Hematopoietic multipotent progenitor cell treated with erythropoietin and hydrocortisone succinate and interleukin-3 and kit ligand, for 17 days (in vitro differentiated cells): ENCODE results near the gene ARHGEF6.

ENCODE experiments used
- DNase-seq: peaks from one replicate; pipeline ENCODE4 v3.0.0-alpha.2; 2015; ENCODE audit warnings: low spot score

The ARHGEF6 gene

GRCh38 chrX:136745215-136746173 lies 35.2 kb downstream of the ARHGEF6 start:
- no peak for DNase-seq

GRCh38 chrX:136742721-136743379 lies 37.9 kb downstream of the ARHGEF6 start:
- DNase-seq, result no peak

DNA sequence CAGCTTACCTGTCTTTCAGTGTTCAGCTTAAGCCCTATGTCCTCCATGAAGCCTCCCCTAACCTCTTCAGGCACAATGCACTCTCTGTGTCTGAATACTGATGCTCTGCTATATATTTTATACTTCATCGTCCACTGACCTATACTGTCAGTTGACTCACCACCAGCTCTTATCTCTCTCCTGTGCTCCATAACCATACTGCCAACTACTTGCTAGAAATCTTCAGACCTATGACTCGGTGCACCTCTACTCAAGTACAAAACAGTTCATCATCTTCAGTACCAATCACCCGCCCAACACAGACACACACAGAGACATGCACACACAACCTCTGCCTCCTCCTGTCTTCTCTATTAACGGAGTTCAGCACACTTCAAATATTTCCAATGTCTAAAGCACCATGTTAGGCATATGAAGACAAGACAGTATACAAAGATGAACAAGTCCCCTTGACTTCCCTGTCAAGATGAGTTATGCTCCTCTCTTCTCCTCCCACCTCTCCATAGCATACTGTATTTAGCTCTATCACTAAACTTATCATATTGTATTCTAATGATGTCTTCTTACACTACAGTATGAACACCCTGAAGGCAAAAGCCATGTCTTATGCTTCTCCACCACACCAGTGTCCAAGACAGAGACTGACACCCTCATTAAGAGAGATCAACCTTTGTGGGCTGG lies 42.5 kb downstream of the ARHGEF6 start:
- no peak for DNase-seq

- DNase-seq, result no peak
Observed at GRCh38 chrX:136736690-136737089, 44.0 kb downstream of the ARHGEF6 start.

GRCh38 chrX:136735601-136736000 lies 45.1 kb downstream of the ARHGEF6 start:
- DNase-seq, result no peak

DNA sequence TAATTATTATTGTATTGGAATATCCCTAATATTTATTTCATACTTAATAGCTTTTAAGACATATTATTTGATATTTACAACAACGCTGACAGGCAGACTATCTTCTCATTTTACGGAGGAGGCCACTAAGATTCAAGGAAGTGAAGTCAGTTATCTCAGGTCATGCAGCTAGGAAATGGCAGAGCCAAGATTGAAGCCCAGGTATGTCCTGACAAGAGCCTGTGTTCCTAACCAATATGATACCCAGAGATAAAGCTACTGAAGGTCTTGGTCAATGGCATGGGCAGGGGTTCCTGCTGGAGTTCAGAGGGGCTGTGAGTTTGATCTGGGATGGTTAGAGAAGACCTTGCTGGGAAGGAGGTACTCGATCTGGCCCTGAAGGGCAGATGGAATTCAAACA lies 47.1 kb downstream of the ARHGEF6 start:
- DNase-seq, result no peak

- DNase-seq, result no peak
Observed at GRCh38 chrX:136731798-136732197, 48.9 kb downstream of the ARHGEF6 start.

- no peak for DNase-seq
Observed at GRCh38 chrX:136731207-136731782, 49.4 kb downstream of the ARHGEF6 start.

DNA sequence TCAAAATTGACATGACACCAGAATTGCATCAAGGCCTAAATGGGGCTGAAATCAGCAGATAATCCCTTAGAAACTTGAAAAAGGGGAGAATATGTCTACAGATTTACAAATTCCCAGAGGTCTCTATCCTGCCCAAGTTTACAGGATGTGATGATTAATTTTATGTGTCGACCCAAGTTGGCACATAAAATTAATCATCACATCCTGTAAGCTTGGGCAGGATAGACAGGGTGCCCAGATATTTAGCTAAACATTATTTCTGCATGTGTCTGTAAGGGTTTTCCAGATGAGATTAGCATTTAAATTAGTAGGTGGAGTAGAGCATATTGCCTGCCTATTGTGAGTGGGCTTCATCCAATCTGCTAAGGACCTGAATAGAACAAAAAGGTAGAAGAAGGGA lies 52.3 kb downstream of the ARHGEF6 start:
- DNase-seq, result no peak

DNA sequence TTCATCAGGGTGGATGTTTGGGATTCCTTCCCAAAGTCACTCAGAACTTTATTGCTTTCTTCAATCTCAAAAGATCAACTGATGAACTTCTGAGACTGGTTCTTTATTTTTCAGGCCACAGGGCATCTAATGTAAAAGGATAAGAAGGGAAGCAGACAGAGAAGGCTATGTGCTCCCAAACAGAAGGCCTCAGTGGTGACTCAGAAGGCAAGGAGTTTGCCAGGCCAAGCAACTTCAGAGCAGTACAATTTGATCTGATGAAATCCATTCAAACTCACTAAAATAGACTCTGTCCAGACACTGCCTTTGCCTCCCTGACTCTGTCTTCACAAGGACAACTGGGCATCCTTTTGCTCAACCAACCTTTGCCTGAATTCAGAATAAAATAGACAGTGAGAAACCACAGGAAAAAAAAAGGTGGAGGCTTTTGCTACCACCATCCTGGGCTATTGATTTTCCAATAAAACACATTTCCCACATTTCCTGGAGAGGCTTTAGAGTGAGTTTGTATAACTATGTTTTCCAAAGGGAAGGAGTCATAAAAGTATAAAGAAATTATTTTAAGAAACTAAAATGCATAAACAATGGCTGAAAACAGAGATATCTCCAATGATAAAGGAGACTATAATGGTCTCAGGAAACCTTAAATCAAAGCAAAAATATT lies 55.2 kb downstream of the ARHGEF6 start:
- no peak for DNase-seq

DNA sequence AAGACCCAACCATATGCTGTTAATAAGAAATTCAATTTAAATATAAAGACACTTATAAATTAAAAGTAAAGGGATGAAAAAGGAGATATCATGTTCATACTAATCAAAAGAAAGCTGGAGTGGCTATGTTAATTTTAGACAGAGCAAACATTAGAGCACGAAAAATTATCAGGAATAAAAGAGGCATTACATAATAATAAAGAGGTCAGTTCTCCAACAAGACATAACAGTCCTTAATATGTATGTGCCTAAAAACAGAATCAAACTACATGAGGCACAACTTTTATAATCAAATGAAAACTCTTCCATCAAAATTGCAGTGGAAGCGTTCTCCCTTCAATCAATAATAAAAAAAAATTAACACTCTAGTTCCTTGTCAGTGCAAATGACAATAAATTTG lies 62.6 kb downstream of the ARHGEF6 start:
- DNase-seq, result no peak

DNA sequence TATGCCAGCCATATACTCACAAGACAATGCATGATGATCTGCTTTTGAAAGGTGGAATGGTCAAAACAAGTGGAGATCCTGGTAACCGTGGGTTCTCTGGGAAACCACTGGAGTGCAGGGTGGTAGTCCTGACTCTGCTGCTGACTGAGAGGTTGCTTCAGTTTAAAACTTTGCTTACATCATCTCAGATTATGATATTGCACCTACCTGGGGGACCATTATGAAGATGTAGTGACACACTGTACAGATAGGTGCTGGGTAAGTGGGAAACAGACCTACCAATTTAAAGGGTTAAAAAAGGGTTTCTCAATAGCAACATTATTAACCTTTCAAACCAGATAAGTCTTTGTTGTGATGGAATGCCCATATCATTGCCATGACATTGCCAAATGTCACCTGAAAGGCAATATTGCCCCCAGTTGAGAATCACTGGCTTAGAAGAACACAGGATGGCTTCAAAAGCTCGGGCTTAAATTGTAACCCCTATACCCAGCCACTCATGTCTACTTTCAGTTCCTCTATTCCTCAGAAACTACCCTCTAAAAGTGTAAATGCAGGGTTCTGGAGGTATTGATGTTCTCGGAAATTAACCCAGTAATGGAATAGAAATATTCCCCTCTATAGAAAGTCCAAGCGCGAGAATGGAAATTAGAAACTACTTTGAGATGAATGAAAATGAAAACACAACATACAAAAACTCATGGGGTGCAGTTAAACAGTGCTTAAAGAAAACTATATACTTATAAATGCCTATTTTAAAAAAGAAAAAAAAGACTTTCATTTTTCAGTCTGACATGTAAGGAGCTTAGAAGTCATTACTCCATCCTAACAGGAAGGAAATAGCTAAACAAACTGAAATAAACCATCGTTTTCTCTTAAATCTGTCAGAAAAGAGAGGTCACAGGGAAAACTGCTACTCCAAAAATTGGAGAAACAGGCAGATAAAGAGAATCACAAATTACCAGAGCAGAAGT lies 65.8 kb downstream of the ARHGEF6 start:
- DNase-seq, result no peak

DNA sequence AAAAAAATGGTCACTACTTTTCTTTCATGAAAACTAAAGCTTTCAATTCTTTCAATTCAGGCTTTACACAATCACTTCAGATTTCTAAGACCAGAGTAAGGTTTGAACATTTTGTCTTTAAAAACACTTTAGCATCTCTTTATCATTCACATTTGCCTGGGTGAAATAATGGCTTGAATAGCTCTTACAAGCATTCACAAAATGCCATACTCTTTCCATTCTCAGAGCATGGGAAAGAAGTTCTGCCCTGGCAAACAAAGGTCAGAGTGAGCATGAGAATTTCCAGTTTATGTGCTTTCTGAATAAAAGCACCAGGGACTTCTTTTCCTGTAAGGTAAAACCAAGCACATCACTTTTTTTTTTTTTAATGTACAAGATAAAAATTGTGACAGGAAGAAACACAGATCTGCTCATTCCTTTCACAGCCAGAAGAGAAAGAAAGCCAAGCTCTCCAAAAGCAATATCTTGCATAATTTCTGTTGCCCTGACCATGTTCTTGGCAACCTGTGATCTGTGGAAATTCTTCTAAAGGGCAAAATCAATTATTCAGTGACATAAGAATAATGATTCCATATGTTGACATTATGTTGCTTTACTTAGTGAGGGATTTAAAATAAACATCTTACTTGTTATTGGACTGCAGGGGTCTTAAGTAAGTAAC lies 68.0 kb downstream of the ARHGEF6 start:
- DNase-seq, result no peak

DNA sequence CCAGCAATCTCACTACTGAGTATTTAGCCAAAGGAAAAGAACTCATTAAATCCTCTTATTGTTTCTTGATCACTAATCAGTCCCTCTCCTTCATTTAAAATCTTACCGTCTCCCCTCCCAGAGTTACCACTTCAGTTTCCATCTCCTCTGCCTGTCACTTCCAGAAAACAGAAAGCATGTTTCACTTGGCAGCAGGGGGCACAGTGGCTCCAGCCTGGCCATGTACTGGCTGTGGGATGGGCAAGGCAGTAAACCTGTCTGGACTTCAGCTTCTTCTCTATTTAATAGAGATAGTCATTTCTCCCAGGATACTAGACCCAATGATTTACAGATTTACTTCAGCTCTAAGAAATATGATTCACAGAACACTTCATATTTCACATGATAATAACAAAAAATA lies 69.6 kb downstream of the ARHGEF6 start:
- DNase-seq, result peak; percentile 9

GRCh38 chrX:136710325-136710951 lies 70.3 kb downstream of the ARHGEF6 start:
- DNase-seq, result no peak

DNA sequence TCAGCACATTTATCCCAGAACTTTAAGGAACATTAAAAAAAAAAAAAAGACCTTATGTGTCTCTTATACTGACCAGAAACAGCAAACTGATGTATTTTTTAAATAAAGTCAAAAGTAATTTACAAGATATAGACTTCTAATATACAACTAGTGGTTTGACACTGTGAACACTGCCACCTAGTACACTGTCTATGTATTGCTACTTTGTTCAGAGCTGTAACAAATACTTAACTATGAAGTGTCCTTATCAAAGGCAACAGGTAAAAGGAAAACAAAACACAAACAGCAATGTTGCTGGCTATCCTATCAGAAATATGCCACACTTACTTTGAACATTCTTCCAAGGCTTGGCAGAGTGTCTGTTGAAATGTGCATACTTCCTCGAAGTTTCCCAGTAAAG lies 72.4 kb downstream of the ARHGEF6 start:
- no peak for DNase-seq

- DNase-seq, result no peak
Observed at GRCh38 chrX:136697156-136697555, 83.6 kb downstream of the ARHGEF6 start.

GRCh38 chrX:136694431-136695087 lies 86.2 kb downstream of the ARHGEF6 start:
- DNase-seq, result peak; percentile 31

- no peak for DNase-seq
Observed at GRCh38 chrX:136692271-136692670, 88.5 kb downstream of the ARHGEF6 start.
